GM19328 (cell line): ENCODE measurements around the gene FXYD1.

Experiments
- ATAC-seq: cut with Tn5 transposase; IDR thresholded peaks from one replicate; pipeline ENCODE4 v1.9.1; 2021; ENCODE audit warnings: mild to moderate bottlenecking, moderate library complexity; ENCODE audit not compliant: unreplicated experiment

FXYD1 gene

GRCh38 chr19:35184267-35184666, 45.6 kb downstream of the FXYD1 start:
- no peak for ATAC-seq

GRCh38 chr19:35184884-35185283, 46.3 kb downstream of the FXYD1 start:
- ATAC-seq: no peak
